PFSK-1 (cell line): ENCODE data around the gene KRTAP10-1.

Experiments used
- FOXP2 ChIP-seq: optimal IDR thresholded peaks from 2 replicates; pipeline ENCODE3; 2011; ENCODE audit warnings: borderline replicate concordance, control low read depth, inconsistent platforms; ENCODE audit not compliant: insufficient read depth; ENCODE audit errors: extremely low read length, extremely low read depth
- POLR2AphosphoS5 ChIP-seq: IDR thresholded peaks from 2 replicates; pipeline ENCODE4 v1.6.1; 2012; ENCODE audit warnings: low read depth, mild to moderate bottlenecking, control low read depth, low read length, moderate library complexity
- REST ChIP-seq, 2 experiments: IDR thresholded peaks; 2 replicates each; pipeline versions ENCODE4 v1.6.1 to v1.8.0; 2011 to 2012; ENCODE audit warnings: low read depth in 2 of 2, low read length in 2 of 2, control low read depth in 1 of 2, inconsistent platforms in 1 of 2, mild to moderate bottlenecking in 1 of 2, moderate library complexity in 1 of 2; ENCODE audit not compliant: insufficient read depth in 1 of 2
- SIN3A ChIP-seq: IDR thresholded peaks from 2 replicates; pipeline ENCODE4 v1.6.1; 2012; ENCODE audit warnings: mild to moderate bottlenecking, low read length, moderate library complexity, borderline replicate concordance; ENCODE audit not compliant: insufficient read depth
- TAF1 ChIP-seq: IDR thresholded peaks from 2 replicates; pipeline ENCODE4 v1.6.1; 2012; ENCODE audit warnings: low read length, control low read depth, borderline replicate concordance; ENCODE audit not compliant: insufficient read depth

KRTAP10-1 gene

GRCh38 chr21:44508426-44508710, 31.6 kb downstream of the KRTAP10-1 start:
- no peak for TF ChIP-seq REST (IDR thresholded peaks at IDR 0.05; ENCODE audit: insufficient read depth in 1 of 2, low read depth in 2 of 2, low read length in 2 of 2)
- no peak for TF ChIP-seq TAF1
- TF ChIP-seq FOXP2, result no peak
- TF ChIP-seq SIN3A, result no peak
- no peak for TF ChIP-seq POLR2AphosphoS5

GRCh38 chr21:44507673-44508425, 32.1 kb downstream of the KRTAP10-1 start:
- TF ChIP-seq TAF1, result no peak
- TF ChIP-seq POLR2AphosphoS5, result no peak
- no peak for TF ChIP-seq REST (IDR thresholded peaks at IDR 0.05; ENCODE audit: insufficient read depth in 1 of 2, low read depth in 2 of 2, low read length in 2 of 2)
- no peak for TF ChIP-seq SIN3A
- no peak for TF ChIP-seq FOXP2

GRCh38 chr21:44506279-44507255, 33.4 kb downstream of the KRTAP10-1 start:
- TF ChIP-seq FOXP2 (no peak), SIN3A (no peak), TAF1 (no peak), REST (IDR thresholded peaks at IDR 0.05; ENCODE audit: insufficient read depth in 1 of 2, low read depth in 2 of 2, low read length in 2 of 2) (no peak), POLR2AphosphoS5 (no peak)

GRCh38 chr21:44505673-44506278, 34.2 kb downstream of the KRTAP10-1 start:
- TF ChIP-seq REST (IDR thresholded peaks at IDR 0.05; ENCODE audit: insufficient read depth in 1 of 2, low read depth in 2 of 2, low read length in 2 of 2) (no peak), FOXP2 (no peak), POLR2AphosphoS5 (no peak), SIN3A (no peak), TAF1 (no peak)
